ENCODE results near the gene PROSER2. TPM values are rescaled to one million over a fixed set of nuclear protein-coding genes. Genes with fewer than 3 reads are reported as not detected.

PROSER2 gene
- total and polyA plus RNA-seq, 2 of the 13 experiments (the other 11 are each of a cell fraction or from before 2014, with no cell fraction given) = 6.9 to 7.7 TPM

DNA sequence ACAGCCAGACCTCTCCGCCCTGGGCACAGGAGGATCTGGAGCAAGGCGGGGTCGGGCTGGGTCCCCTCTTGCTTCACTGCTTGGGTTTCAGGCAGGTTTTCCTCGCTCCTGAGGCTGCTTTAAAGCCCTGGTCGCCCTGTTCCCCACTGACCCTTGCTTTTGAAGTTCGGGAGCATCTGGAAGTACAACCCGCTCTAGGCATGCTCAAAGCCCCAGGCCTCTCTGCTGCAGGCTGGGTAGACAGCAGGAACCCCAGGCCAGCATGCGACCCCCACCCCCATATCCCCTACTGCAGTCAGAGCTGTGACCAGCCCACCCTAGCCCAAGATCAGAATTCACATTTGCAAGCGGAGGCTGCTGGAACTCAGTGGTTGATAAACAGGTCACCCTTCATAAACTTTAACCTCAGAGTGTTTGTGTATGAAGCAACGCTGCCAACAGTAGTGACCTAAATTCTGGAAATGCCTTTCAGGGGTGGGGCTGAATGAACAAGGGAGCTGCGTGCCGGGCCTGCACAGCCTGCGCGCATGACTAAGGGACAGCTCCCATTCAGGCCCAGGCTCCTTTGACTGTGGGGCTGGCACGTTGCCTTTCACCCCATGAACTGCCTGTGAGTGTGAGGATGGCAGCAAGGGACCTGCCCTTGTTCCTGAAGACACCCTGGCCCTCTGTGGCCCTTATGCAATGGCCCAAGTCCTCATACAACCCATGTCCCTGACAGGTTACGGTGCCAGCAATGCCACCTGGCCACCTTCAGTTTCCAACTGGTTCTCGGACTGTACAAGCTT is 52.5 kb downstream of the PROSER2 start (continued):
- TF ChIP-seq IRF2 (CRISPR knock-in tag; IDR thresholded peaks at IDR 0.05) (peak; percentile 81), FLYWCH1 (CRISPR knock-in tag; IDR thresholded peaks at IDR 0.05) (no peak), LRRFIP1 (CRISPR knock-in tag; conservative IDR thresholded peaks at IDR 0.05) (no peak), RNF2 (conservative IDR thresholded peaks at IDR 0.05; ENCODE audit: low read depth) (peak; percentile 75), KLF11 (CRISPR knock-in tag; IDR thresholded peaks at IDR 0.05) (no peak), ELF4 (CRISPR knock-in tag; IDR thresholded peaks at IDR 0.05; ENCODE audit: borderline replicate concordance) (0 out of 2 replicates have a peak, but pooled peaks have one; percentile 28), KAT8 (CRISPR knock-in tag; IDR thresholded peaks at IDR 0.05) (peak; percentile 48; the same call in 1 of the 2 replicates), RAD21 (CRISPR knock-in tag; IDR thresholded peaks at IDR 0.05) (no peak), RBM39 (IDR thresholded peaks at IDR 0.05; ENCODE audit: low read depth, low read length, poor library complexity, severe bottlenecking) (no peak), ATF1 (CRISPR knock-in tag; IDR thresholded peaks at IDR 0.05) (no peak), MZF1 (CRISPR knock-in tag; IDR thresholded peaks at IDR 0.05; ENCODE audit: borderline replicate concordance) (no peak), MED8 (CRISPR knock-in tag; IDR thresholded peaks at IDR 0.05; ENCODE audit: insufficient replicate concordance) (peak; percentile 56), SMAD3 (CRISPR knock-in tag; IDR thresholded peaks at IDR 0.05) (peak; percentile 63; the same call in 1 of the 2 replicates), BRF2 (CRISPR knock-in tag; IDR thresholded peaks at IDR 0.05) (0 out of 2 replicates have a peak, but pooled peaks have one; percentile 22)
- TF ChIP-seq, protein P1, sequence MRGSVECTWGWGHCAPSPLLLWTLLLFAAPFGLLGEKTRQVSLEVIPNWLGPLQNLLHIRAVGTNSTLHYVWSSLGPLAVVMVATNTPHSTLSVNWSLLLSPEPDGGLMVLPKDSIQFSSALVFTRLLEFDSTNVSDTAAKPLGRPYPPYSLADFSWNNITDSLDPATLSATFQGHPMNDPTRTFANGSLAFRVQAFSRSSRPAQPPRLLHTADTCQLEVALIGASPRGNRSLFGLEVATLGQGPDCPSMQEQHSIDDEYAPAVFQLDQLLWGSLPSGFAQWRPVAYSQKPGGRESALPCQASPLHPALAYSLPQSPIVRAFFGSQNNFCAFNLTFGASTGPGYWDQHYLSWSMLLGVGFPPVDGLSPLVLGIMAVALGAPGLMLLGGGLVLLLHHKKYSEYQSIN (CRISPR knock-in tag; IDR thresholded peaks at IDR 0.05; ENCODE audit: borderline replicate concordance) = no peak
- TF ChIP-seq, protein P2, sequence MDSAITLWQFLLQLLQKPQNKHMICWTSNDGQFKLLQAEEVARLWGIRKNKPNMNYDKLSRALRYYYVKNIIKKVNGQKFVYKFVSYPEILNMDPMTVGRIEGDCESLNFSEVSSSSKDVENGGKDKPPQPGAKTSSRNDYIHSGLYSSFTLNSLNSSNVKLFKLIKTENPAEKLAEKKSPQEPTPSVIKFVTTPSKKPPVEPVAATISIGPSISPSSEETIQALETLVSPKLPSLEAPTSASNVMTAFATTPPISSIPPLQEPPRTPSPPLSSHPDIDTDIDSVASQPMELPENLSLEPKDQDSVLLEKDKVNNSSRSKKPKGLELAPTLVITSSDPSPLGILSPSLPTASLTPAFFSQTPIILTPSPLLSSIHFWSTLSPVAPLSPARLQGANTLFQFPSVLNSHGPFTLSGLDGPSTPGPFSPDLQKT (CRISPR knock-in tag; IDR thresholded peaks at IDR 0.05; ENCODE audit: borderline replicate concordance) = no peak
- TF ChIP-seq, protein P3, sequence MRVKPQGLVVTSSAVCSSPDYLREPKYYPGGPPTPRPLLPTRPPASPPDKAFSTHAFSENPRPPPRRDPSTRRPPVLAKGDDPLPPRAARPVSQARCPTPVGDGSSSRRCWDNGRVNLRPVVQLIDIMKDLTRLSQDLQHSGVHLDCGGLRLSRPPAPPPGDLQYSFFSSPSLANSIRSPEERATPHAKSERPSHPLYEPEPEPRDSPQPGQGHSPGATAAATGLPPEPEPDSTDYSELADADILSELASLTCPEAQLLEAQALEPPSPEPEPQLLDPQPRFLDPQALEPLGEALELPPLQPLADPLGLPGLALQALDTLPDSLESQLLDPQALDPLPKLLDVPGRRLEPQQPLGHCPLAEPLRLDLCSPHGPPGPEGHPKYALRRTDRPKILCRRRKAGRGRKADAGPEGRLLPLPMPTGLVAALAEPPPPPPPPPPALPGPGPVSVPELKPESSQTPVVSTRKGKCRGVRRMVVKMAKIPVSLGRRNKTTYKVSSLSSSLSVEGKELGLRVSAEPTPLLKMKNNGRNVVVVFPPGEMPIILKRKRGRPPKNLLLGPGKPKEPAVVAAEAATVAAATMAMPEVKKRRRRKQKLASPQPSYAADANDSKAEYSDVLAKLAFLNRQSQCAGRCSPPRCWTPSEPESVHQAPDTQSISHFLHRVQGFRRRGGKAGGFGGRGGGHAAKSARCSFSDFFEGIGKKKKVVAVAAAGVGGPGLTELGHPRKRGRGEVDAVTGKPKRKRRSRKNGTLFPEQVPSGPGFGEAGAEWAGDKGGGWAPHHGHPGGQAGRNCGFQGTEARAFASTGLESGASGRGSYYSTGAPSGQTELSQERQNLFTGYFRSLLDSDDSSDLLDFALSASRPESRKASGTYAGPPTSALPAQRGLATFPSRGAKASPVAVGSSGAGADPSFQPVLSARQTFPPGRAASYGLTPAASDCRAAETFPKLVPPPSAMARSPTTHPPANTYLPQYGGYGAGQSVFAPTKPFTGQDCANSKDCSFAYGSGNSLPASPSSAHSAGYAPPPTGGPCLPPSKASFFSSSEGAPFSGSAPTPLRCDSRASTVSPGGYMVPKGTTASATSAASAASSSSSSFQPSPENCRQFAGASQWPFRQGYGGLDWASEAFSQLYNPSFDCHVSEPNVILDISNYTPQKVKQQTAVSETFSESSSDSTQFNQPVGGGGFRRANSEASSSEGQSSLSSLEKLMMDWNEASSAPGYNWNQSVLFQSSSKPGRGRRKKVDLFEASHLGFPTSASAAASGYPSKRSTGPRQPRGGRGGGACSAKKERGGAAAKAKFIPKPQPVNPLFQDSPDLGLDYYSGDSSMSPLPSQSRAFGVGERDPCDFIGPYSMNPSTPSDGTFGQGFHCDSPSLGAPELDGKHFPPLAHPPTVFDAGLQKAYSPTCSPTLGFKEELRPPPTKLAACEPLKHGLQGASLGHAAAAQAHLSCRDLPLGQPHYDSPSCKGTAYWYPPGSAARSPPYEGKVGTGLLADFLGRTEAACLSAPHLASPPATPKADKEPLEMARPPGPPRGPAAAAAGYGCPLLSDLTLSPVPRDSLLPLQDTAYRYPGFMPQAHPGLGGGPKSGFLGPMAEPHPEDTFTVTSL (CRISPR knock-in tag; IDR thresholded peaks at IDR 0.05; ENCODE audit: borderline replicate concordance) = peak; percentile 87

Data from HepG2 (cell line).